Left lung (tissue), 10 donors: ENCODE measurements around the gene FRY. TPM values are rescaled to one million over a fixed set of nuclear protein-coding genes. Genes with fewer than 3 reads are reported as not detected.

Experiments
- ATAC-seq: fragments of 200-7000 bp; cut with Tn5 transposase; one replicate; pipeline ENCODE4 v1.9.1; 2020; ENCODE audit warnings: moderate library complexity
- DNase-seq, 4 donors: peaks; one replicate each; pipeline ENCODE4 v3.0.0-alpha.2; 2013 to 2020
- H3K27ac ChIP-seq, 2 donors: fragments of 200-600 bp; sonication (generic) in 1 of 2; one replicate each; pipeline versions ENCODE4 v1.5.0 to v1.8.0; 2020 to 2021
- H3K27me3 ChIP-seq, 2 donors: fragments of 200-600 bp; sonication (generic) in 1 of 2; one replicate each; pipeline versions ENCODE4 v1.5.0 to v1.8.0; 2020 to 2021
- H3K36me3 ChIP-seq, 2 donors: fragments of 200-600 bp; sonication (generic) in 1 of 2; one replicate each; pipeline versions ENCODE4 v1.5.0 to v1.8.0; 2020 to 2021
- H3K4me1 ChIP-seq, 2 donors: fragments of 200-600 bp; one replicate each; pipeline ENCODE4 v1.8.0; 2021
- H3K4me3 ChIP-seq, 2 donors: fragments of 200-600 bp; sonication (generic) in 1 of 2; one replicate each; pipeline versions ENCODE4 v1.5.0 to v1.8.0; 2020 to 2021; ENCODE audit warnings: mild to moderate bottlenecking in 1 of 2
- H3K9me3 ChIP-seq, 2 donors: fragments of 200-600 bp; sonication (generic) in 1 of 2; one replicate each; pipeline versions ENCODE4 v1.5.0 to v1.8.0; 2020 to 2021
- CTCF ChIP-seq, 2 donors: fragments of 200-600 bp; sonication (generic) in 1 of 2; IDR thresholded peaks; one replicate each; pipeline versions ENCODE4 v1.5.0 to v1.8.0; 2021; ENCODE audit warnings: antibody characterized with exemption in 2 of 2
- intact Hi-C, 2 donors: fragments of 100-400 bp; cut with DNase I; formaldehyde crosslinking; loops; one replicate each; pipeline versions ENCODE4 v1.11.2 to v1.14.2; 2022
- polyA plus RNA-seq, 6 donors: library from polyadenylated mRNA; unstranded; fragments of 120-200 nt; gene quantifications; one replicate each; pipeline ENCODE4 v1.2.1, GENCODE V29; 2013; ENCODE audit not compliant: insufficient read length in 6 of 6
- total RNA-seq, 2 donors: library from RNA; stranded (reverse); fragmentation: NEBNext Ultra II Directional; extraction: Animal tissue kit (Norgen Biotek cat#: 25700); gene quantifications; one replicate each; pipeline ENCODE4 v1.2.1, GENCODE V29; 2021
- donor health status: DM: no; HTN: yes; CAD: no.
- donor health status: DM: no; HTN: no; CAD: no.

The FRY gene
- total and polyA plus RNA-seq, 8 donors, result 41.6 to 53.4 (median 49.2) TPM

- ATAC-seq, result no peak
- intact Hi-C loops, result no loop called here
Observed at GRCh38 chr13:32245555-32245954, 214.0 kb downstream of the FRY start.

GRCh38 chr13:32246468-32246867 is 214.9 kb downstream of the FRY start:
- DNase-seq (peak in 2 of 4 donors; percentile 43 to 57), ATAC-seq (peak; percentile 95)
- intact Hi-C loops, result no loop called here
- Histone ChIP-seq H3K36me3 (peaks cover 0 to 30% of the 10 kb centered on the region in 2 donors), H3K4me3 (no peak overlapping the region), H3K27me3 (no peaks in the 10 kb centered on the region), H3K4me1 (peaks cover 3 to 18% of the 10 kb centered on the region in 2 donors), H3K27ac (no peak overlapping the region), H3K9me3 (no peaks in the 10 kb centered on the region)
- TF ChIP-seq CTCF (IDR thresholded peaks at IDR 0.05), result peak; percentile 77 to 78

More at GRCh38 chr13:32245555-32245954, 214.0 kb downstream of the FRY start:
- DNase-seq, result no peak
- Histone ChIP-seq H3K27ac (no peak overlapping the region), H3K4me3 (no peak overlapping the region), H3K27me3 (no peaks in the 10 kb centered on the region), H3K9me3 (no peaks in the 10 kb centered on the region), H3K4me1 (peaks cover 3 to 18% of the 10 kb centered on the region in 2 donors), H3K36me3 (peaks cover 0 to 36% of the 10 kb centered on the region in 2 donors)
- TF ChIP-seq CTCF (IDR thresholded peaks at IDR 0.05), result no peak

GRCh38 chr13:32247887-32248286 is 216.3 kb downstream of the FRY start:
- ATAC-seq, result no peak
- Histone ChIP-seq H3K27me3 (no peaks in the 10 kb centered on the region), H3K27ac (peak overlapping the region in 1 of 2 donors; percentile 26), H3K4me3 (no peak overlapping the region), H3K4me1 (peaks cover 3 to 18% of the 10 kb centered on the region in 2 donors), H3K36me3 (peaks cover 0 to 30% of the 10 kb centered on the region in 2 donors), H3K9me3 (no peaks in the 10 kb centered on the region)
- intact Hi-C loops, result no loop called here
- no peak for TF ChIP-seq CTCF (IDR thresholded peaks at IDR 0.05)
- no peak for DNase-seq

GRCh38 chr13:32248801-32249200 is 217.2 kb downstream of the FRY start:
- H3K27ac ChIP-seq, result peak overlapping the region in 1 of 2 donors; percentile 26
- intact Hi-C loops, result no loop called here
- H3K27me3 ChIP-seq, result no peaks in the 10 kb centered on the region
- ATAC-seq, result peak; percentile 73
- peaks cover 0 to 30% of the 10 kb centered on the region in 2 donors for H3K36me3 ChIP-seq
- H3K4me1 ChIP-seq, result peaks cover 3 to 18% of the 10 kb centered on the region in 2 donors
- no peaks in the 10 kb centered on the region for H3K9me3 ChIP-seq
- TF ChIP-seq CTCF (IDR thresholded peaks at IDR 0.05), result no peak
- peak in 1 of 4 donors; percentile 40 for DNase-seq
- H3K4me3 ChIP-seq, result no peak overlapping the region

GRCh38 chr13:32252812-32253438 is 221.4 kb downstream of the FRY start:
- no peak for ATAC-seq
- TF ChIP-seq CTCF (IDR thresholded peaks at IDR 0.05), result no peak
- H3K27ac ChIP-seq, result peak overlapping the region; percentile 74 to 77
- peaks cover 0 to 2% of the 10 kb centered on the region in 2 donors for H3K4me1 ChIP-seq
- no peak overlapping the region for H3K4me3 ChIP-seq
- intact Hi-C loops, result no loop called here
- no peaks in the 10 kb centered on the region for H3K27me3 ChIP-seq
- DNase-seq, result no peak
- H3K9me3 ChIP-seq, result no peaks in the 10 kb centered on the region
- peaks cover 0 to 19% of the 10 kb centered on the region in 2 donors for H3K36me3 ChIP-seq
